Tibial artery (tissue), 4 donors: Measurements from ENCODE around the gene TRAP1.

Experiments
- DNase-seq, 2 donors: peaks; one replicate each; pipeline ENCODE4 v3.0.0-alpha.2; 2019
- H3K27ac ChIP-seq, 2 donors: fragments of 200-600 bp; sonication (generic) in 1 of 2; 1 replicate in 1 of 2; 2 replicates in 1 of 2; pipeline ENCODE4 v1.5.1; 2018 to 2019; ENCODE audit warnings: mild to moderate bottlenecking in 1 of 2
- H3K27me3 ChIP-seq, 2 donors: fragments of 200-600 bp; sonication (generic) in 1 of 2; one replicate each; pipeline versions ENCODE4 v1.5.1 to v1.6.0; 2016 to 2019
- H3K36me3 ChIP-seq, 3 donors: fragments of 200-600 bp; sonication (generic) in 2 of 3; one replicate each; pipeline ENCODE4 v1.5.1; 2016 to 2019; ENCODE audit warnings: mild to moderate bottlenecking in 2 of 3
- H3K4me1 ChIP-seq, 4 donors: fragments of 200-600 bp; sonication (generic) in 2 of 4; 1 replicate in 3 of 4; 2 replicates in 1 of 4; pipeline ENCODE4 v1.5.1; 2016 to 2019
- H3K4me3 ChIP-seq, 2 donors: fragments of 200-600 bp; sonication (generic) in 1 of 2; 1 replicate in 1 of 2; 2 replicates in 1 of 2; pipeline ENCODE4 v1.5.1; 2018 to 2019; ENCODE audit warnings: mild to moderate bottlenecking in 2 of 2
- H3K9me3 ChIP-seq, 3 donors: fragments of 200-600 bp; sonication (generic) in 1 of 3; one replicate each; pipeline ENCODE4 v1.5.1; 2016 to 2019
- CTCF ChIP-seq, 2 experiments: fragments of 200-600 bp in 1 of 2; fragments of 450-650 bp in 1 of 2; IDR thresholded peaks; one replicate each; pipeline ENCODE4 v1.5.1; 2017 to 2019; ENCODE audit warnings: antibody characterized with exemption in 2 of 2, mild to moderate bottlenecking in 1 of 2, moderate library complexity in 1 of 2
- intact Hi-C: fragments of 100-400 bp; cut with DNase I; formaldehyde crosslinking; loops from one replicate; pipeline ENCODE4 v1.15.0; 2023; ENCODE audit warnings: low total_unique reads

TRAP1 gene

GRCh38 chr16:3713587-3714242, 3.6 kb downstream of the TRAP1 start:
- no peak for TF ChIP-seq CTCF (IDR thresholded peaks at IDR 0.05)
- intact Hi-C loops = no loop called here
- no peaks in the 10 kb centered on the region for H3K27me3 ChIP-seq
- H3K27ac ChIP-seq = no peak overlapping the region
- peaks cover 0 to 15% (median 12%) of the 10 kb centered on the region in 4 donors for H3K4me1 ChIP-seq
- no peak for DNase-seq
- H3K4me3 ChIP-seq = no peak overlapping the region
- peaks cover 4 to 15% (median 11%) of the 10 kb centered on the region in 3 donors for H3K36me3 ChIP-seq
- H3K9me3 ChIP-seq = no peaks in the 10 kb centered on the region

- no peak for TF ChIP-seq CTCF (IDR thresholded peaks at IDR 0.05)
- H3K4me3 ChIP-seq = no peak overlapping the region
- no peak for DNase-seq
- H3K9me3 ChIP-seq = no peaks in the 10 kb centered on the region
- H3K4me1 ChIP-seq = peaks cover 0 to 11% (median 8%) of the 10 kb centered on the region in 4 donors
- H3K27ac ChIP-seq = no peak overlapping the region
- H3K27me3 ChIP-seq = no peaks in the 10 kb centered on the region
- peaks cover 4 to 15% (median 11%) of the 10 kb centered on the region in 3 donors for H3K36me3 ChIP-seq
- intact Hi-C loops = no loop called here
These were observed 4.4 kb downstream of the TRAP1 start for GRCh38 chr16:3712861-3713372.

GRCh38 chr16:3706253-3707012, 10.9 kb downstream of the TRAP1 start:
- TF ChIP-seq CTCF (IDR thresholded peaks at IDR 0.05) = no peak
- no peak for DNase-seq
- no peak overlapping the region for H3K27ac ChIP-seq
- intact Hi-C loops = no loop called here
- H3K36me3 ChIP-seq = peaks cover 0 to 4% (median 0%) of the 10 kb centered on the region in 3 donors
- H3K4me1 ChIP-seq = no peaks in the 10 kb centered on the region
- H3K27me3 ChIP-seq = no peaks in the 10 kb centered on the region
- no peaks in the 10 kb centered on the region for H3K9me3 ChIP-seq
- H3K4me3 ChIP-seq = no peak overlapping the region

- no peak overlapping the region for H3K4me3 ChIP-seq
- DNase-seq = no peak
- no peaks in the 10 kb centered on the region for H3K9me3 ChIP-seq
- no peak overlapping the region for H3K27ac ChIP-seq
- no peaks in the 10 kb centered on the region for H3K4me1 ChIP-seq
- H3K36me3 ChIP-seq = no peaks in the 10 kb centered on the region
- intact Hi-C loops = no loop called here
- H3K27me3 ChIP-seq = no peaks in the 10 kb centered on the region
- TF ChIP-seq CTCF (IDR thresholded peaks at IDR 0.05) = no peak
These were observed 15.2 kb downstream of the TRAP1 start for GRCh38 chr16:3702082-3702481.

- TF ChIP-seq CTCF (IDR thresholded peaks at IDR 0.05) = no peak
- intact Hi-C loops = no loop called here
These were observed 15.8 kb downstream of the TRAP1 start for GRCh38 chr16:3701531-3701930.

More at GRCh38 chr16:3701531-3701930, 15.8 kb downstream of the TRAP1 start:
- H3K9me3 ChIP-seq = no peaks in the 10 kb centered on the region
- H3K36me3 ChIP-seq = no peaks in the 10 kb centered on the region
- H3K4me3 ChIP-seq = no peak overlapping the region
- no peak overlapping the region for H3K27ac ChIP-seq
- no peaks in the 10 kb centered on the region for H3K4me1 ChIP-seq
- no peak for DNase-seq
- H3K27me3 ChIP-seq = no peaks in the 10 kb centered on the region
